SK-N-SH (cell line): Measurements from ENCODE around the gene DIP2A. TPM values are rescaled to one million over a fixed set of nuclear protein-coding genes. Genes with fewer than 3 reads are reported as not detected.

Experiments
- CTCF ChIA-PET: fragments of 300-600, 350-600 bp; formaldehyde crosslinking; extraction: SDS; loops from one replicate; lab custom pipeline; 2021; lab: Yijun Ruan, JAX
- POLR2A ChIA-PET: fragments of 350-600 bp; sonication (Branson Sonifier 250); formaldehyde crosslinking; extraction: SDS; loops from one replicate; lab custom pipeline; 2020; ENCODE audit warnings: antibody characterized with exemption, inconsistent platforms; lab: Yijun Ruan, JAX
- DNase-seq: peaks from one replicate; pipeline ENCODE4 v3.0.0; 2012
- H2AFZ ChIP-seq: fragments of 200-600 bp; sonication (generic); 2 replicates; pipeline ENCODE4 v1.8.1; 2016; ENCODE audit warnings: antibody characterized with exemption, mild to moderate bottlenecking, low read depth
- H3F3A ChIP-seq: fragments of 200-600 bp; sonication (generic); replicated peaks from 2 replicates; pipeline ENCODE3; 2016; ENCODE audit warnings: antibody characterized with exemption, mild to moderate bottlenecking; ENCODE audit not compliant: insufficient read depth
- H3K27ac ChIP-seq, 2 experiments: fragments of 200-500 bp in 1 of 2; fragments of 200-600 bp in 1 of 2; sonication (Bioruptor generic) in 1 of 2; sonication (generic), shearing (Covaris generic) in 1 of 2; 2 replicates each; pipeline versions ENCODE4 v1.5.1 to v1.6.1; 2014 to 2016; ENCODE audit warnings: low read depth in 2 of 2, inconsistent platforms in 1 of 2, low read length in 1 of 2, mild to moderate bottlenecking in 1 of 2, mixed read lengths in 1 of 2
- H3K27me3 ChIP-seq: fragments of 200-600 bp; sonication (generic), shearing (Covaris generic); 2 replicates; pipeline ENCODE4 v1.6.1; 2016; ENCODE audit warnings: mixed run types; ENCODE audit not compliant: insufficient read depth
- H3K36me3 ChIP-seq, 2 experiments: fragments of 200-500 bp in 1 of 2; fragments of 200-600 bp in 1 of 2; sonication (Bioruptor generic) in 1 of 2; sonication (generic) in 1 of 2; replicated peaks in 1 of 2; 2 replicates each; pipeline versions ENCODE3 to v1.5.1; 2014 to 2016; ENCODE audit warnings: low read length in 1 of 2, mild to moderate bottlenecking in 1 of 2; ENCODE audit not compliant: insufficient read depth in 2 of 2, control insufficient read depth in 1 of 2
- H3K4me1 ChIP-seq, 2 experiments: fragments of 200-500 bp in 1 of 2; fragments of 200-600 bp in 1 of 2; sonication (Bioruptor generic) in 1 of 2; sonication (generic), shearing (Covaris generic) in 1 of 2; 2 replicates each; pipeline versions ENCODE4 v1.5.1 to v1.6.1; 2014 to 2016; ENCODE audit warnings: low read depth in 1 of 2, low read length in 1 of 2, mixed run types in 1 of 2; ENCODE audit not compliant: insufficient read depth in 2 of 2, control insufficient read depth in 1 of 2
- H3K4me2 ChIP-seq: fragments of 200-600 bp; sonication (generic), shearing (Covaris generic); 2 replicates; pipeline ENCODE4 v1.6.1; 2017; ENCODE audit warnings: mixed run types
- H3K4me3 ChIP-seq, 2 experiments: fragments of 200-500 bp in 1 of 2; fragments of 200-600 bp in 1 of 2; sonication (Bioruptor generic) in 1 of 2; sonication (generic), shearing (Covaris generic) in 1 of 2; 2 replicates each; pipeline versions ENCODE4 v1.5.1 to v1.8.1; 2014 to 2016; ENCODE audit warnings: low read depth in 2 of 2, inconsistent platforms in 1 of 2, low read length in 1 of 2, mild to moderate bottlenecking in 1 of 2, mixed read lengths in 1 of 2, moderate library complexity in 1 of 2
- H3K79me2 ChIP-seq: fragments of 200-600 bp; sonication (generic); 2 replicates; pipeline ENCODE4 v1.8.1; 2017; ENCODE audit warnings: mild to moderate bottlenecking; ENCODE audit not compliant: insufficient read depth
- H3K9ac ChIP-seq: fragments of 200-600 bp; sonication (generic); 2 replicates; pipeline ENCODE4 v1.6.1; 2017; ENCODE audit warnings: mixed run types
- H3K9me2 ChIP-seq: fragments of 200-600 bp; sonication (generic); 2 replicates; pipeline ENCODE4 v1.6.1; 2017; ENCODE audit warnings: mixed run types
- H3K9me3 ChIP-seq: fragments of 200-600 bp; sonication (generic); 2 replicates; pipeline ENCODE4 v1.6.1; 2017; ENCODE audit warnings: mixed run types, mild to moderate bottlenecking, moderate library complexity
- H4K20me1 ChIP-seq: fragments of 200-600 bp; sonication (generic); 2 replicates; pipeline ENCODE4 v1.6.1; 2017; ENCODE audit warnings: mild to moderate bottlenecking, mixed run types; ENCODE audit not compliant: insufficient read depth
- CHD2 ChIP-seq: fragments of 150-350 bp; IDR thresholded peaks from 2 replicates; pipeline ENCODE4 v1.6.1; 2018; ENCODE audit warnings: low read length; ENCODE audit not compliant: partially characterized antibody
- EP300 ChIP-seq, 2 experiments: IDR thresholded peaks; 2 replicates each; pipeline versions ENCODE4 v1.4.0 to v1.6.1; 2012; ENCODE audit warnings: borderline replicate concordance in 1 of 2, low read depth in 1 of 2, low read length in 1 of 2
- EZH2phosphoT487 ChIP-seq: fragments of 200-600 bp; sonication (generic); IDR thresholded peaks from 2 replicates; pipeline ENCODE4 v1.6.1; 2017; ENCODE audit warnings: low read depth, mixed run types, mild to moderate bottlenecking, antibody characterized with exemption, moderate library complexity, borderline replicate concordance
- FOSL2 ChIP-seq: IDR thresholded peaks from 2 replicates; pipeline ENCODE4 v1.4.0; 2012; ENCODE audit warnings: low read depth, mild to moderate bottlenecking, moderate library complexity, borderline replicate concordance
- FOXJ3 ChIP-seq: sonication (generic); formaldehyde crosslinking; IDR thresholded peaks from 2 replicates; pipeline ENCODE4 v1.5.1; 2020; ENCODE audit warnings: mild to moderate bottlenecking, missing genetic modification reagents
- GABPA ChIP-seq: IDR thresholded peaks from 2 replicates; pipeline ENCODE4 v1.4.0; 2012; ENCODE audit warnings: low read depth, mild to moderate bottlenecking
- GATA2 ChIP-seq: sonication (generic); formaldehyde crosslinking; IDR thresholded peaks from 2 replicates; pipeline ENCODE4 v1.5.0; 2020; ENCODE audit warnings: mild to moderate bottlenecking, missing genetic modification reagents
- NFIC ChIP-seq: IDR thresholded peaks from 2 replicates; pipeline ENCODE4 v1.4.0; 2012; ENCODE audit warnings: borderline replicate concordance
- RAD21 ChIP-seq: IDR thresholded peaks from 2 replicates; pipeline ENCODE4 v1.6.1; 2012; ENCODE audit warnings: mild to moderate bottlenecking, low read length
- REST ChIP-seq: IDR thresholded peaks from 2 replicates; pipeline ENCODE4 v1.6.1; 2012; ENCODE audit warnings: mild to moderate bottlenecking, low read depth, low read length, moderate library complexity
- RFX5 ChIP-seq: IDR thresholded peaks from 2 replicates; pipeline ENCODE4 v1.6.1; 2012; ENCODE audit warnings: mild to moderate bottlenecking, improper control_type of control experiment, low read length
- TAF1 ChIP-seq: IDR thresholded peaks from 2 replicates; pipeline ENCODE4 v1.6.1; 2012; ENCODE audit warnings: low read depth, mild to moderate bottlenecking, low read length, moderate library complexity, borderline replicate concordance
- TEAD4 ChIP-seq: IDR thresholded peaks from 2 replicates; pipeline ENCODE4 v1.4.0; 2012; ENCODE audit warnings: mild to moderate bottlenecking, borderline replicate concordance; ENCODE audit not compliant: insufficient read depth
- YY1 ChIP-seq: IDR thresholded peaks from 2 replicates; pipeline ENCODE4 v1.4.0; 2012; ENCODE audit warnings: low read depth, mild to moderate bottlenecking
- ZBTB33 ChIP-seq: IDR thresholded peaks from 2 replicates; pipeline ENCODE4 v1.4.0; 2012; ENCODE audit warnings: low read depth, borderline replicate concordance
- WGBS: methylation state at CpG from one replicate; pipeline ENCODE4 v1.1.6; 2017; ENCODE audit warnings: low lambda C conversion rate; 5-methylcytosine and 5-hydroxymethylcytosine counted together
- polyA plus RNA-seq, 3 experiments: library from polyadenylated mRNA; depleted of rRNA; stranded (reverse); fragments of >200 nt; gene quantifications; 2 replicates each; pipeline ENCODE4 v1.2.3, GENCODE V29; 2012
- TF ChIP-seq, protein P1 (sequence below): IDR thresholded peaks from 2 replicates; pipeline ENCODE4 v1.4.0; 2012; ENCODE audit warnings: low read depth, borderline replicate concordance
- TF ChIP-seq, protein P2 (sequence below): fragments of 150-350 bp; IDR thresholded peaks from 2 replicates; pipeline ENCODE4 v1.6.1; 2016; ENCODE audit warnings: mild to moderate bottlenecking, low read depth, low read length

DIP2A gene
- polyA plus RNA-seq, 1 of the 3 experiments (the other 2 are of a cell fraction) = 26.9 TPM

DNA sequence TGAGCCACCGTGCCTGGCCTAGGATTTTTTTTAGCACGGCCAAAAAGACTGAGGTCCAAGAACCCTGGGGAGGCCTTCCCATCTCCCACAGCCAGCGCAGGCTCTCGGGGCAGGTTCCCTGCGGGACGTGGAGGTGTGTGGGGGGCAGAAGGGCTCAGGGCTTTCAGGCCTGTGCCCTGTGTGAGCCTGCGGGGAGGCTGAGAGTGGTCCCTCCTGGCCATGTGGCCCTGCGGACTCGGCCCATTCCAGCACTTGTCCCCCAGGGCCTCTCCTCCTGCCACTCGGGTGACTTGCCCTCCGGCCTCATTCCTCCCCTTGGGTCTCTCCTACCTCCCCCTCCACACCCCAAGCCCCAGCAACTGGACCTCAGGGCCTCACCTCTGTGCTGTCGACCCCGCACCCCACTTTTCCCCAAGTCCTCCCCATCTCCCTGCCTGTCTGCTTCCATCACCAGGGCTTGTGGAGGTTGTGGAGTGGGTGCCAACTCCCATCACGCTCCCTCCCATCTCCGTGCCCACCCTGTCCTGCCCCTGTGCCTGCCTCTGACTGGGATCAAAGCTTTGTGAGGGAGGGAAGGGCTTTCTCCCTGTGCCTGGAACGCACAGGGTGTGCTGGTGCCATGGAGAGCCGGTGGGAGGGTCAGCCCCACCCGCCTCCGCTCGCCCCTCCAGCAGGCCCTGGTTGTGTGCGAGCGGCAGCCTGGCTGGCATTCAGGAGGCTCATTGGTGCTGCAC lies 32.2 kb upstream of the DIP2A start:
- ChIA-PET POLR2A (no interaction called here), CTCF (no interaction called here)
- H3K4me3 ChIP-seq = no peak overlapping the region
- H2AFZ ChIP-seq = no peak overlapping the region
- no peaks in the 10 kb centered on the region for H3K79me2 ChIP-seq
- no peak overlapping the region for H3K4me2 ChIP-seq
- DNase-seq = no peak
- H3K9me3 ChIP-seq = no peaks in the 10 kb centered on the region
- no peaks in the 10 kb centered on the region for H3F3A ChIP-seq
- H3K27me3 ChIP-seq = no peaks in the 10 kb centered on the region
- no peak overlapping the region for H3K27ac ChIP-seq
- TF ChIP-seq GABPA (no peak), FOXJ3 (CRISPR knock-in tag) (no peak), EZH2phosphoT487 (no peak), GATA2 (CRISPR knock-in tag) (no peak), TAF1 (no peak), REST (no peak), EP300 (IDR thresholded peaks at IDR 0.05; ENCODE audit: borderline replicate concordance in 1 of 2, low read depth in 1 of 2, low read length in 1 of 2) (no peak)
- TF ChIP-seq, protein P1, sequence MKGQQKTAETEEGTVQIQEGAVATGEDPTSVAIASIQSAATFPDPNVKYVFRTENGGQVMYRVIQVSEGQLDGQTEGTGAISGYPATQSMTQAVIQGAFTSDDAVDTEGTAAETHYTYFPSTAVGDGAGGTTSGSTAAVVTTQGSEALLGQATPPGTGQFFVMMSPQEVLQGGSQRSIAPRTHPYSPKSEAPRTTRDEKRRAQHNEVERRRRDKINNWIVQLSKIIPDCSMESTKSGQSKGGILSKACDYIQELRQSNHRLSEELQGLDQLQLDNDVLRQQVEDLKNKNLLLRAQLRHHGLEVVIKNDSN = no peak
- TF ChIP-seq, protein P2, sequence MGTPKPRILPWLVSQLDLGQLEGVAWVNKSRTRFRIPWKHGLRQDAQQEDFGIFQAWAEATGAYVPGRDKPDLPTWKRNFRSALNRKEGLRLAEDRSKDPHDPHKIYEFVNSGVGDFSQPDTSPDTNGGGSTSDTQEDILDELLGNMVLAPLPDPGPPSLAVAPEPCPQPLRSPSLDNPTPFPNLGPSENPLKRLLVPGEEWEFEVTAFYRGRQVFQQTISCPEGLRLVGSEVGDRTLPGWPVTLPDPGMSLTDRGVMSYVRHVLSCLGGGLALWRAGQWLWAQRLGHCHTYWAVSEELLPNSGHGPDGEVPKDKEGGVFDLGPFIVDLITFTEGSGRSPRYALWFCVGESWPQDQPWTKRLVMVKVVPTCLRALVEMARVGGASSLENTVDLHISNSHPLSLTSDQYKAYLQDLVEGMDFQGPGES = no peak
- H3K9ac ChIP-seq = no peak overlapping the region
- H3K4me1 ChIP-seq = no peaks in the 10 kb centered on the region
- peaks cover 0 to 55% of the 10 kb centered on the region in 2 experiments for H3K36me3 ChIP-seq
- no peaks in the 10 kb centered on the region for H4K20me1 ChIP-seq
- 96% methylated on average over 12 of the region's 22 CpGs for WGBS
- H3K9me2 ChIP-seq = no peaks in the 10 kb centered on the region

DNA sequence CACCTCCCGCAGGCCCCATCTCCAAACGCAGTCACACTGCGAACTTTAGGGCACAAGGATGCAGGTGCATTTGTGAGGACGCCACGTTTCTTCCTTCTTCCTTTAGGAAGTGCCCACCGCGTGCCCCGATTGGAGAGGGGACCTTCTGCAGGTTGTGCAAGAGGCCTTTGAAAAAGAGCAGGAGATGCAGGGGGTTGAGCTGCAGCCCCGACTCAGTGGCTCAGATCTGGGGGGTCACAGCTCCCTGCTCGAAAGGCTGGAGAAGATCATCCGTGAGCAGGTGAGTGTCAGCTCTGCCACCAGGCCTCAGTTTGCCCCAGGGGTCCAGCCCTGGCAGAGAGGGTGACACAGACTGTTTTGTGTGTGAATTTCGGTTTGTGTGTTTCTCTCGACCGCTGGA lies 31.2 kb upstream of the DIP2A start:
- 97% methylated on average over 14 of the region's 14 CpGs for WGBS
- Histone ChIP-seq H3K9ac (no peak overlapping the region), H3K4me1 (no peaks in the 10 kb centered on the region), H3K4me2 (no peak overlapping the region), H3K27me3 (no peaks in the 10 kb centered on the region), H3K4me3 (no peak overlapping the region), H4K20me1 (no peaks in the 10 kb centered on the region), H3K9me3 (no peaks in the 10 kb centered on the region), H2AFZ (no peak overlapping the region), H3K9me2 (no peaks in the 10 kb centered on the region), H3K36me3 (peaks cover 0 to 52% of the 10 kb centered on the region in 2 experiments), H3F3A (no peaks in the 10 kb centered on the region), H3K27ac (no peak overlapping the region), H3K79me2 (no peaks in the 10 kb centered on the region)
- DNase-seq = no peak
- POLR2A ChIA-PET = no interaction called here
- CTCF ChIA-PET = interaction anchor here (1.2 kb wide), 1 partner anchor 36 kb away, joined by 3 read pairs; no protein-coding TSS in a partner anchor
- no peak for TF ChIP-seq TEAD4
- no peak for TF ChIP-seq ZBTB33
- TF ChIP-seq GABPA = no peak
- no peak for TF ChIP-seq FOSL2
- no peak for TF ChIP-seq RFX5
- TF ChIP-seq YY1 = no peak
- TF ChIP-seq, protein P2 = no peak
- no peak for TF ChIP-seq EZH2phosphoT487
- TF ChIP-seq NFIC = no peak
- TF ChIP-seq FOXJ3 (CRISPR knock-in tag) = no peak
- no peak for TF ChIP-seq RAD21
- no peak for TF ChIP-seq CHD2
